D721Med (cell line): ENCODE data around the gene TRMT5.

Experiments
- DNase-seq: peaks from one replicate; pipeline ENCODE4 v3.0.0; 2011; ENCODE audit warnings: low spot score; ENCODE audit not compliant: insufficient read length
- FAIRE-seq: peaks from 2 replicates; lab custom pipeline; 2011; peaks lifted over from hg19 to GRCh38; lab: Jason Lieb, UNC
- TF ChIP-seq, protein P1 (sequence below): IDR thresholded peaks from 2 replicates; pipeline ENCODE4 v1.5.1; 2012; ENCODE audit warnings: mild to moderate bottlenecking, control low read depth; ENCODE audit not compliant: insufficient read depth; ENCODE audit errors: missing control alignments

TRMT5 gene

DNA sequence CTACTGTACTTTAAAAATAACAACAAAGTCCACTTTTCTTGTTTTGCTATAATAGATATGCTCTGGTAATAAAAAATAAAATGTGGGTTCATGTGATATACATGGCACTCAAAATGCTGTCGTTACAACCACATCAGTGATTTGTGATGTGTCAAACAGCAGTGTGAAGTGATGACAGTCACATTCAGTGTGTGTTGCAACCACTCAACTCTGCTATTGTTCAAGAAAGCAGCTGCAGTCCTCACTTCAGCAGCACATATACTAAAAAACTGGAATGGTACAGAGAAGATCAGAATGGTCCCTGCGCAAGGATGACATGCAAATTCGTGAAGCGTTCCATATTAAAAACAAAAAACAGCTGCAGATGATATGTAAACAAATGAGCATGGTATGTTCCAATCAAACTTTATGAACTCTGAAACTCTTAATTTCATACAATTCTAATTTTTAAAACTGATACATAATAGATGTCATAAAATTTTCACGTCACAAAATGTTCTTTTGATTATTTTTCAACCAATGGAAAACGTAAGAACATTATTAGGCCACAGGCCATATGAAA lies 6.7 kb downstream of the TRMT5 start:
- DNase-seq (no peak), FAIRE-seq (no peak)
- TF ChIP-seq, protein P1, sequence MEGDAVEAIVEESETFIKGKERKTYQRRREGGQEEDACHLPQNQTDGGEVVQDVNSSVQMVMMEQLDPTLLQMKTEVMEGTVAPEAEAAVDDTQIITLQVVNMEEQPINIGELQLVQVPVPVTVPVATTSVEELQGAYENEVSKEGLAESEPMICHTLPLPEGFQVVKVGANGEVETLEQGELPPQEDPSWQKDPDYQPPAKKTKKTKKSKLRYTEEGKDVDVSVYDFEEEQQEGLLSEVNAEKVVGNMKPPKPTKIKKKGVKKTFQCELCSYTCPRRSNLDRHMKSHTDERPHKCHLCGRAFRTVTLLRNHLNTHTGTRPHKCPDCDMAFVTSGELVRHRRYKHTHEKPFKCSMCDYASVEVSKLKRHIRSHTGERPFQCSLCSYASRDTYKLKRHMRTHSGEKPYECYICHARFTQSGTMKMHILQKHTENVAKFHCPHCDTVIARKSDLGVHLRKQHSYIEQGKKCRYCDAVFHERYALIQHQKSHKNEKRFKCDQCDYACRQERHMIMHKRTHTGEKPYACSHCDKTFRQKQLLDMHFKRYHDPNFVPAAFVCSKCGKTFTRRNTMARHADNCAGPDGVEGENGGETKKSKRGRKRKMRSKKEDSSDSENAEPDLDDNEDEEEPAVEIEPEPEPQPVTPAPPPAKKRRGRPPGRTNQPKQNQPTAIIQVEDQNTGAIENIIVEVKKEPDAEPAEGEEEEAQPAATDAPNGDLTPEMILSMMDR, result no peak

DNA sequence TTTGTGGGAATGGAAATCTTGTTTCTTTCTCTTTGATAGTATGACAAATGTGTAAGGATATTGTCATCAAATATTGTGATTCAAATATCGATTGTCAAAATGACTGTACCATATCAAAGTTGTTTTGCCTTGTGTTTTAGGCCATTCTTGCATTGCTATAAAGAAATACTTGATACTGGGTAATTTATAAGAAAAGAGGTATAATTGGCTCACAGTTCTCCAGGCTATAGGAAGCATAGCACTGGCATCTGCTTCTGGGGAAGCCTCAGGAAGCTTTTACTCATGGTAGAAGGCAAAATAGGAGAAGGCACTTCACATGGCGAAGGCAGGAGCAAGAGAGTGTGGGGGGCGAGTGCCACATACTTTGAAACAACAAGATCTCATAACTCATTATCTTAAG lies 7.8 kb downstream of the TRMT5 start:
- FAIRE-seq (no peak), DNase-seq (no peak)

DNA sequence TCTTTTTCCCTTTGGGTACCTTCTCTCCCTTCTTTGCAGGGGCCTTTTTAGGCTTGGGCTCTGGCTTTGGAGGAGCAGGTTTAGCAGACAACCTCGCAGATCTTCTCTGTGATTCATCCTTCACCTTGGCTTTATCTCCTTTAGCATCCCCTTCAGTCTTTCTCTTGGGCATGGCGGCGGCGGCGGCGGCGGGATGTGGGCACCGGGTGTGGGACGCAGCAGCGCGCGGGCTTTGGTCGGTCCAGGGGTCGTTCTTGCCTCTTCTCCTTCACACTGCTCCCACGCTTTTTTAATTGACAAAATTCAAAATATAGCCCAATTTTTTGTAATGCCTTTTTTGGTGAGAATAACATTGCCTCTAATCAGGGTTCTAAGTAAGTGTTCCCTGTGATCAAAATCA lies 8.6 kb downstream of the TRMT5 start:
- TF ChIP-seq, protein P1, result no peak
- no peak for DNase-seq
- no peak for FAIRE-seq

More for the DNA sequence above, 7.8 kb downstream of the TRMT5 start:
- TF ChIP-seq, protein P1, result no peak

DNA sequence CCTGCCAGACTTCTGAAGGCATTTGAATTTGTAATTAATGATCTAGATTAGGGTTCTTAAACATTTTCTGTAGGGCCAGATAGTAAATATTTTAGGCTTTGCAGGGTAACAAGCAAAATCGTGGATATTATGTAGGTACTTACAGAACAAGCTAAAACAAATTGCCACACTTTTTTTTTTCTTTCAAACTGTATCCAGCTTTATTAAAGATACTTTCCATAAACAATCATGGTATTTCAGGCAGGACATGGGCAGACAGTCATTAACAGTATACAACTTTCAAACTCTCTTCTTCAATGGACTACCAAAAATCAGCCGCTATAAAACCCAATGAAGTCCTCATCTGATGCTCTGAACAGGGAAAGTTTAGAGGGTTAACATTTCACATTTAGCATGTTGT lies 9.6 kb downstream of the TRMT5 start:
- TF ChIP-seq, protein P1, result no peak
- FAIRE-seq (no peak), DNase-seq (no peak)

DNA sequence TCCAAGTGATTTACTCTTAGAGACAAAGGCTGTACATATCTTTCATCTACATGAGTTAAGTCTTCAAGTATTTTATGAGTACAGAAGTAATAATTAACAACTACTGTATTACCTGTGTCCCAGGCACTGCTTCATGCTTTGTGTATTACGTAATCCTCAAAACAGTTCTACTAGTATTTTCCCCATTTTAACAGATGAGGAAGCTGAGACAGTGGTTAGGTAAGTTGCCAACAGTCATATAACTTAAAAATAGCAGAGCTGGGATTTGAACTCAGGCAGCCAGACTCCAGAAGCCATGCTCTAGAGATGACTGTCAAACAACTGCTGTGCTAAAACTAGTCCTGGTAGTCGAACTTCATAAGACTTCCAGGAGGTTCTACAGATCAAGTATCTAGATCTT lies 10.7 kb downstream of the TRMT5 start:
- DNase-seq (no peak), FAIRE-seq (no peak)
- TF ChIP-seq, protein P1, result no peak

DNA sequence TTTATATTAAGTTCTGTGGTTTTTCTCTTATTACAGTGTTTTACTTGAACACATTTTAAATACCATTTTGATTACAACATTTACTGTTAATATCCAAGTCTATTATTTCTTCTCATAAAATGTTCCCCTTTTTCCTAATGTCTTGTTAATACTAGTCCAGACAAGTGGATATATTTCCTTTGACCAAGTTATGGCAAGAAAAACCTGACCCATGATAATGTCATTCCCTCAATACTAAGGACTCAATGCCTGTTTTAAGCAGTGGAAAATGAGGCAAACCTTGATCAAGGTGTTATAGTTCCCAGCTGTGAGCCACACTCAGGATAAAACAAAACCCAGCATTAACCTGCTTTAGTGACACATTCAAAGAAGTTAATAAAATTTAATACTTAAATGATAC lies 12.2 kb downstream of the TRMT5 start:
- FAIRE-seq, result no peak
- TF ChIP-seq, protein P1, result no peak
- no peak for DNase-seq

DNA sequence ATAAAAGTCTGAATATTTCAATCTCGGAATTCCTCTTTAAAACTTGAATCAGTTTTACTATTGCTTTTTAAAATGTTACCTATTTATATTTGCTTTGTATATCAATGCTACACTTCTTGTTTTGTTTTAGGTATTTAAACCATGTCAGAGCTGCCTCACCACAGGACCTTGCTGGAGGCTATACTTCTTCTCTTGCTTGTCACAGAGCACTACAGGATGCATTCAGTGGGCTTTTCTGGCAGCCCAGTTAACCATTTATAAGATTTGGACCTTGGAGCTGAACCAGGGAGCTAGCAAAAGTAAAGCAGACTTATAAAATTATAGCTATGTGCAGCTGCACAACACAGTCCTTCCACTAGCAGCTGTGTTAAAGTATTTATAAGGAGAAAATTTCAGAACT lies 12.8 kb downstream of the TRMT5 start:
- FAIRE-seq, result no peak

More for the DNA sequence above, 12.8 kb downstream of the TRMT5 start:
- no peak for DNase-seq
- TF ChIP-seq, protein P1, result no peak
